H1 (cell line): Measurements from ENCODE around the gene SLC26A11. TPM values are rescaled to one million over a fixed set of nuclear protein-coding genes. Genes with fewer than 3 reads are reported as not detected.

ENCODE experiments used
- CTCF ChIA-PET: fragments of 300-600 bp; sonication (Branson Sonifier 250); formaldehyde crosslinking; loops from one replicate; lab custom pipeline; 2021; ENCODE audit not compliant: partially characterized antibody; lab: Charles Lee
- POLR2A ChIA-PET: fragments of 300-600 bp; sonication (Branson Sonifier 250); formaldehyde crosslinking; loops from one replicate; lab custom pipeline; 2021; ENCODE audit warnings: inconsistent platforms; ENCODE audit not compliant: partially characterized antibody; lab: Charles Lee
- DNase-seq, 2 experiments: peaks; one replicate each; pipeline versions ENCODE4 v3.0.0 to v3.0.0-alpha.2; 2010 to 2022; ENCODE audit warnings: low spot score in 2 of 2, low read depth in 1 of 2, mixed read lengths in 1 of 2
- FAIRE-seq: peaks from 2 replicates; lab custom pipeline; 2011; peaks lifted over from hg19 to GRCh38; lab: Jason Lieb, UNC
- H2AFZ ChIP-seq: 2 replicates; pipeline ENCODE4 v1.8.1; 2012; ENCODE audit warnings: low read length, inconsistent platforms
- H2AK5ac ChIP-seq: 2 replicates; pipeline ENCODE4 v1.6.1; 2013; ENCODE audit warnings: low read depth, low read length
- H2BK120ac ChIP-seq: replicated peaks from 2 replicates; pipeline ENCODE3; 2013; ENCODE audit warnings: low read depth, low read length, inconsistent platforms
- H2BK12ac ChIP-seq: 2 replicates; pipeline ENCODE4 v1.6.1; 2013; ENCODE audit warnings: low read depth, low read length
- H2BK15ac ChIP-seq: 2 replicates; pipeline ENCODE4 v1.6.1; 2013; ENCODE audit warnings: low read length
- H2BK20ac ChIP-seq: 2 replicates; pipeline ENCODE4 v1.6.1; 2013; ENCODE audit warnings: low read length
- H2BK5ac ChIP-seq: 2 replicates; pipeline ENCODE4 v1.6.1; 2013; ENCODE audit warnings: low read depth, low read length
- H3K14ac ChIP-seq: 2 replicates; pipeline ENCODE4 v1.6.1; 2013; ENCODE audit warnings: inconsistent platforms; ENCODE audit not compliant: insufficient read length
- H3K18ac ChIP-seq: 2 replicates; pipeline ENCODE4 v1.6.1; 2013; ENCODE audit warnings: low read length; ENCODE audit errors: extremely low read depth
- H3K23ac ChIP-seq: 2 replicates; pipeline ENCODE4 v1.6.1; 2013; ENCODE audit warnings: inconsistent platforms; ENCODE audit not compliant: insufficient read length
- H3K23me2 ChIP-seq: 2 replicates; pipeline ENCODE4 v1.6.1; 2013; ENCODE audit warnings: low read depth, low read length
- H3K27ac ChIP-seq: 2 replicates; pipeline ENCODE4 v1.6.1; 2011; ENCODE audit warnings: low read depth, low read length, inconsistent platforms
- H3K27me3 ChIP-seq, 4 experiments: replicated peaks in 1 of 4; 1 replicate in 1 of 4; 2 replicates in 3 of 4; pipeline versions ENCODE4 v1.6.1 to v1.8.1; 2011 to 2013; ENCODE audit warnings: low read length in 3 of 4, mild to moderate bottlenecking in 3 of 4, inconsistent platforms in 2 of 4, mixed read lengths in 2 of 4, moderate library complexity in 1 of 4; ENCODE audit not compliant: control insufficient read depth in 3 of 4, insufficient read depth in 3 of 4; ENCODE audit errors: extremely low read depth in 1 of 4
- H3K36me3 ChIP-seq, 4 experiments: 2 replicates each; pipeline versions ENCODE4 v1.6.1 to v1.8.1; 2011 to 2013; ENCODE audit warnings: mild to moderate bottlenecking in 4 of 4, low read length in 3 of 4, moderate library complexity in 2 of 4, control low read depth in 1 of 4, inconsistent platforms in 1 of 4; ENCODE audit not compliant: insufficient read depth in 4 of 4, control insufficient read depth in 2 of 4
- H3K4ac ChIP-seq: replicated peaks from 2 replicates; pipeline ENCODE3; 2013; ENCODE audit warnings: low read length, low read depth, mixed read lengths, inconsistent platforms; ENCODE audit not compliant: insufficient read length
- H3K4me1 ChIP-seq, 4 experiments: replicated peaks in 1 of 4; 1 replicate in 1 of 4; 2 replicates in 3 of 4; pipeline versions ENCODE4 v1.6.1 to v1.8.1; 2011 to 2013; ENCODE audit warnings: low read length in 3 of 4, inconsistent platforms in 2 of 4, mixed read lengths in 1 of 4; ENCODE audit not compliant: insufficient read depth in 4 of 4, control insufficient read depth in 3 of 4
- H3K4me2 ChIP-seq, 2 experiments: 2 replicates each; pipeline versions ENCODE4 v1.6.1 to v1.8.1; 2011 to 2013; ENCODE audit warnings: low read depth in 2 of 2, low read length in 2 of 2, control low read depth in 1 of 2, inconsistent platforms in 1 of 2, mild to moderate bottlenecking in 1 of 2; ENCODE audit not compliant: insufficient read depth in 1 of 2
- H3K4me3 ChIP-seq, 4 experiments: fragments of 200-600, 300-600 bp in 1 of 4; sonication (generic), shearing (Covaris generic), sonication (Bioruptor Twin) in 1 of 4; 2 replicates each; pipeline versions ENCODE4 v1.5.1 to v1.8.1; 2011 to 2016; ENCODE audit warnings: low read length in 4 of 4, low read depth in 3 of 4, control low read depth in 2 of 4, inconsistent platforms in 2 of 4, mild to moderate bottlenecking in 2 of 4, mixed read lengths in 1 of 4, moderate library complexity in 1 of 4; ENCODE audit not compliant: insufficient read depth in 2 of 4; ENCODE audit errors: extremely low read depth in 1 of 4
- H3K56ac ChIP-seq: replicated peaks from 2 replicates; pipeline ENCODE3; 2013; ENCODE audit warnings: low read depth, mild to moderate bottlenecking, mixed read lengths, low read length, inconsistent platforms; ENCODE audit not compliant: insufficient read length
- H3K79me1 ChIP-seq: 2 replicates; pipeline ENCODE4 v1.6.1; 2013; ENCODE audit warnings: low read depth, low read length, control low read depth
- H3K79me2 ChIP-seq, 2 experiments: 2 replicates each; pipeline versions ENCODE4 v1.6.1 to v1.8.1; 2012 to 2013; ENCODE audit warnings: low read length in 2 of 2, mild to moderate bottlenecking in 2 of 2, inconsistent platforms in 1 of 2; ENCODE audit not compliant: insufficient read depth in 2 of 2, control insufficient read depth in 1 of 2
- H3K9ac ChIP-seq, 4 experiments: replicated peaks in 1 of 4; 1 replicate in 1 of 4; 2 replicates in 3 of 4; pipeline versions ENCODE4 v1.6.1 to v1.8.1; 2011 to 2013; ENCODE audit warnings: low read depth in 3 of 4, low read length in 3 of 4, control low read depth in 2 of 4, mild to moderate bottlenecking in 2 of 4, moderate library complexity in 2 of 4, inconsistent platforms in 1 of 4; ENCODE audit errors: extremely low read depth in 1 of 4
- H3K9me3 ChIP-seq, 2 experiments: 2 replicates each; pipeline versions ENCODE4 v1.6.1 to v1.8.1; 2012 to 2013; ENCODE audit warnings: mild to moderate bottlenecking in 2 of 2, moderate library complexity in 2 of 2, control low read depth in 1 of 2, inconsistent platforms in 1 of 2, low read depth in 1 of 2, low read length in 1 of 2, mixed read lengths in 1 of 2; ENCODE audit not compliant: insufficient read depth in 2 of 2
- H4K20me1 ChIP-seq, 2 experiments: replicated peaks in 1 of 2; 2 replicates each; pipeline versions ENCODE3 to v1.8.1; 2011 to 2013; ENCODE audit warnings: inconsistent platforms in 2 of 2, low read length in 2 of 2, mild to moderate bottlenecking in 1 of 2; ENCODE audit not compliant: insufficient read depth in 2 of 2, control insufficient read depth in 1 of 2
- H4K5ac ChIP-seq: 2 replicates; pipeline ENCODE4 v1.6.1; 2013; ENCODE audit warnings: low read length, low read depth, mixed read lengths, inconsistent platforms; ENCODE audit not compliant: insufficient read length
- H4K8ac ChIP-seq: 2 replicates; pipeline ENCODE4 v1.8.0; 2013; ENCODE audit warnings: mild to moderate bottlenecking, moderate library complexity, low read length, inconsistent platforms; ENCODE audit not compliant: insufficient read depth; ENCODE audit errors: extremely low read depth
- H4K91ac ChIP-seq: replicated peaks from 2 replicates; pipeline ENCODE3; 2013; ENCODE audit warnings: low read length, mixed read lengths, inconsistent platforms; ENCODE audit not compliant: insufficient read length
- CHD2 ChIP-seq: IDR thresholded peaks from 2 replicates; pipeline ENCODE4 v1.6.1; 2012; ENCODE audit warnings: low read length, improper control_type of control experiment
- E2F6 ChIP-seq: IDR thresholded peaks from 2 replicates; pipeline ENCODE4 v1.6.1; 2012; ENCODE audit warnings: inconsistent platforms
- GTF2F1 ChIP-seq: IDR thresholded peaks from 2 replicates; pipeline ENCODE4 v1.6.1; 2012; ENCODE audit warnings: low read depth, low read length, improper control_type of control experiment, borderline replicate concordance
- HDAC6 ChIP-seq: IDR thresholded peaks from one replicate; pipeline ENCODE4 v1.7.1; 2012; ENCODE audit warnings: low read depth, mild to moderate bottlenecking, inconsistent platforms, low read length, moderate library complexity
- KDM4A ChIP-seq: IDR thresholded peaks from one replicate; pipeline ENCODE4 v1.7.1; 2012; ENCODE audit warnings: low read depth, mild to moderate bottlenecking, moderate library complexity, low read length, inconsistent platforms; ENCODE audit not compliant: severe bottlenecking
- KDM5A ChIP-seq: fragments of 200-600 bp; IDR thresholded peaks from 2 replicates; pipeline ENCODE4 v1.7.1; 2012; ENCODE audit warnings: mild to moderate bottlenecking, low read length, inconsistent platforms, mixed read lengths
- PHF8 ChIP-seq: fragments of 200-600 bp; sonication (generic); conservative IDR thresholded peaks from 2 replicates; pipeline ENCODE4 v1.7.1; 2012; ENCODE audit warnings: low read depth, mild to moderate bottlenecking, inconsistent platforms, low read length, moderate library complexity
- RAD21 ChIP-seq, 2 experiments: IDR thresholded peaks in 1 of 2; conservative IDR thresholded peaks in 1 of 2; 2 replicates each; pipeline ENCODE4 v1.6.1; 2011; ENCODE audit warnings: low read depth in 2 of 2, low read length in 2 of 2, improper control_type of control experiment in 1 of 2, inconsistent platforms in 1 of 2, mild to moderate bottlenecking in 1 of 2, moderate library complexity in 1 of 2
- RFX5 ChIP-seq: IDR thresholded peaks from 2 replicates; pipeline ENCODE4 v1.6.1; 2011; ENCODE audit warnings: low read depth, low read length, improper control_type of control experiment, borderline replicate concordance
- RXRA ChIP-seq: IDR thresholded peaks from 2 replicates; pipeline ENCODE4 v1.6.1; 2011; ENCODE audit warnings: low read depth, mild to moderate bottlenecking, low read length, moderate library complexity; ENCODE audit not compliant: insufficient read depth
- SIX5 ChIP-seq: IDR thresholded peaks from 2 replicates; pipeline ENCODE4 v1.6.1; 2011; ENCODE audit warnings: mild to moderate bottlenecking, low read depth, low read length
- SP1 ChIP-seq: IDR thresholded peaks from 2 replicates; pipeline ENCODE4 v1.6.1; 2011; ENCODE audit warnings: low read depth, low read length
- SP2 ChIP-seq: IDR thresholded peaks from 2 replicates; pipeline ENCODE4 v1.6.1; 2012; ENCODE audit warnings: mild to moderate bottlenecking, low read length, inconsistent platforms
- TBP ChIP-seq: IDR thresholded peaks from 2 replicates; pipeline ENCODE4 v1.6.1; 2011; ENCODE audit warnings: low read depth, low read length, improper control_type of control experiment
- WGBS, 2 experiments: shearing (Covaris generic) in 1 of 2; methylation state at CpG; one replicate each; pipeline versions ENCODE4 v1.1.6 to v1.1.7; 2013 to 2015; ENCODE audit warnings: low lambda C conversion rate in 2 of 2, mixed read lengths in 2 of 2, inconsistent platforms in 1 of 2, low coverage in 1 of 2, missing lambda C conversion rate in 1 of 2; ENCODE audit not compliant: insufficient replicate concordance in 2 of 2, insufficient coverage in 1 of 2, insufficient read length in 1 of 2; ENCODE audit errors: extremely low coverage in 1 of 2, missing lambda C conversion rate in 1 of 2; 5-methylcytosine and 5-hydroxymethylcytosine counted together
- polyA plus RNA-seq, 7 experiments: library from polyadenylated mRNA; depleted of rRNA in 3 of 7; stranded (reverse) in 5 of 7; unstranded in 2 of 7; fragments of >200 nt in 5 of 7; fragments of 200-250 nt in 2 of 7; gene quantifications; 1 replicate in 5 of 7; 2 replicates in 1 of 7; 4 replicates in 1 of 7; pipeline versions ENCODE4 v1.2.1 to v1.2.3, GENCODE V29; 2011 to 2013; ENCODE audit warnings: missing spikeins in 2 of 7, mixed read lengths in 2 of 7
- total RNA-seq: library from RNA; stranded (reverse); fragmentation: NEBNext Ultra II Directional; extraction: Animal tissue kit (Norgen Biotek cat#: 25700); gene quantifications from 2 replicates; pipeline ENCODE4 v1.2.1, GENCODE V29; 2021

Gene SLC26A11
- total and polyA plus RNA-seq, 2 of the 8 experiments (the other 6 are each of a cell fraction or from before 2014, with no cell fraction given) = 15.5 to 25.9 TPM

DNA sequence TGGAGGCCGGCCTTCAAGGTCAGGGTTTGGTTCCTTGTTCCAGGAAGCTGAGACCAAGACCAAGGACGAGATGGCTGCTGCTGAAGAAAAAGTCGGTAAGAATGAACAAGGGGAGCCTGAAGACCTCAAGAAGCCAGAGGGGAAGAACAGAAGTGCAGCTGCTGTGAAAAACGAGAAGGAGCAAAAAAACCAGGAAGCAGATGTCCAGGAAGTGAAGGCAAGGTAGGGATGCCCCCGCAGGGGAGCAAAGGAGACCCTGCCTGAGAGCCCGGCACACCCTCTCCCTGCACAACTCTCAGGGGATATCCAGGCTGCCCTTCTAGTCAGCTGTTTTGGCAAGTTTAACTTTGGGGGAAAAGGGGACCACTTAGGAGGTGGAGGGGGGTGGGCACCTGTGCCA, 69.4 kb downstream of the SLC26A11 start:
- Histone ChIP-seq H3K56ac (no peak overlapping the region), H4K20me1 (peaks cover 0 to 13% of the 10 kb centered on the region in 2 experiments), H4K91ac (no peak overlapping the region), H3K9me3 (no peaks in the 10 kb centered on the region), H3K79me1 (0 out of 2 replicates have a peak, but pooled peaks cover 3% of the 10 kb centered on the region), H3K14ac (no peak overlapping the region), H3K4ac (no peak overlapping the region), H3K27me3 (no peaks in the 10 kb centered on the region; a peak in 1 of 7 replicates), H3K4me1 (peaks cover 0 to 2% (median 0%) of the 10 kb centered on the region in 4 experiments; a peak in 1 of 7 replicates), H3K18ac (no peak overlapping the region), H3K4me2 (no peak overlapping the region), H2AFZ (no peak overlapping the region), H3K36me3 (peaks cover 7 to 36% (median 24%) of the 10 kb centered on the region in 4 experiments; a peak in 7 of 8 replicates), H3K23ac (no peak overlapping the region), H2BK20ac (no peak overlapping the region), H4K5ac (no peak overlapping the region), H3K4me3 (no peak overlapping the region), H3K9ac (no peak overlapping the region), H2BK5ac (no peak overlapping the region), H2BK15ac (no peak overlapping the region), H3K23me2 (no peaks in the 10 kb centered on the region), H2BK12ac (no peak overlapping the region), H3K27ac (no peak overlapping the region), H4K8ac (no peak overlapping the region), H3K79me2 (no peaks in the 10 kb centered on the region), H2BK120ac (no peak overlapping the region), H2AK5ac (no peak overlapping the region)
- FAIRE-seq (no peak), DNase-seq (no peak)
- TF ChIP-seq SP2 (no peak), GTF2F1 (no peak), RAD21 (IDR thresholded peaks at IDR 0.05 in 1 of 2, conservative IDR thresholded peaks at IDR 0.05 in 1 of 2; ENCODE audit: low read depth in 2 of 2, low read length in 2 of 2) (no peak), CHD2 (no peak), E2F6 (no peak), RXRA (no peak), SP1 (no peak), KDM5A (no peak), PHF8 (no peak), TBP (no peak), KDM4A (no peak), HDAC6 (no peak), RFX5 (no peak), SIX5 (no peak)
- ChIA-PET POLR2A (no interaction called here), CTCF (interaction anchor here (1.0 kb wide), 1 partner anchor 94 kb away, joined by 3 read pairs; no protein-coding TSS in a partner anchor)
- 92% methylated on average over 5 of the region's 6 CpGs; no CpG with 5 or more reads in 1 of the 2 experiments for WGBS, 2 experiments
